IPS DF 4.7 (cell line): ENCODE data around the gene GNL2.
"Not testable (repeated sequence)": the region's sequence is repeated elsewhere in the genome, so short reads cannot be mapped to it uniquely, and the experiment has no call there.

Experiments used
- DNase-seq: peaks from one replicate; pipeline ENCODE4 v3.0.0-alpha.2; 2013; ENCODE audit warnings: low spot score; ENCODE audit errors: extremely low read depth

GNL2 gene

GRCh38 chr1:37560401-37561132 is 35.2 kb downstream of the GNL2 start:
- no peak for DNase-seq

GRCh38 chr1:37559957-37560379 is 35.8 kb downstream of the GNL2 start:
- DNase-seq, result not testable (repeated sequence)

- DNase-seq, result no peak
These were observed 36.7 kb downstream of the GNL2 start for GRCh38 chr1:37559080-37559479.

- DNase-seq, result no peak
These were observed 37.3 kb downstream of the GNL2 start for GRCh38 chr1:37558411-37558810.

- DNase-seq, result no peak
These were observed 38.3 kb downstream of the GNL2 start for GRCh38 chr1:37557402-37557801.

- DNase-seq, result no peak
These were observed 39.0 kb downstream of the GNL2 start, which contains the start of gene DNALI1 for GRCh38 chr1:37556712-37557196. DNALI1 (plus strand) TSS chr1:37556940; CDS start chr1:37556995, 55 bp downstream.

GRCh38 chr1:37553927-37554808 is 41.6 kb downstream of the GNL2 start, which contains the start of gene SNIP1:
SNIP1 (minus strand) TSS chr1:37554293; CDS start chr1:37554229, 64 bp downstream.
- no peak for DNase-seq

GRCh38 chr1:37553598-37553926 is 42.2 kb downstream of the GNL2 start:
- DNase-seq, result no peak

- no peak for DNase-seq
These were observed 46.4 kb downstream of the GNL2 start for GRCh38 chr1:37549341-37549740.

GRCh38 chr1:37545019-37545418 is 50.7 kb downstream of the GNL2 start:
- no peak for DNase-seq

GRCh38 chr1:37544530-37544929 is 51.2 kb downstream of the GNL2 start:
- no peak for DNase-seq

- DNase-seq, result no peak
These were observed 55.5 kb downstream of the GNL2 start for GRCh38 chr1:37540036-37540785.

- not testable (repeated sequence) for DNase-seq
These were observed 56.6 kb downstream of the GNL2 start for GRCh38 chr1:37539154-37539553.

GRCh38 chr1:37537378-37537777 is 58.4 kb downstream of the GNL2 start:
- DNase-seq, result no peak

- no peak for DNase-seq
These were observed 62.2 kb downstream of the GNL2 start for GRCh38 chr1:37533317-37534093.

GRCh38 chr1:37532418-37533156 is 63.1 kb downstream of the GNL2 start:
- not testable (repeated sequence) for DNase-seq

GRCh38 chr1:37529888-37530287 is 65.8 kb downstream of the GNL2 start:
- not testable (repeated sequence) for DNase-seq

- no peak for DNase-seq
These were observed 76.1 kb downstream of the GNL2 start for GRCh38 chr1:37519613-37520012.

- not testable (repeated sequence) for DNase-seq
These were observed 76.8 kb downstream of the GNL2 start for GRCh38 chr1:37518929-37519328.

- not testable (repeated sequence) for DNase-seq
These were observed 77.5 kb downstream of the GNL2 start for GRCh38 chr1:37518241-37518640.
